HG02852 (cell line): Measurements from ENCODE around the gene ZFYVE19.

ENCODE experiments used
- ATAC-seq: cut with Tn5 transposase; IDR thresholded peaks from one replicate; pipeline ENCODE4 v1.9.1; 2021; ENCODE audit warnings: mild to moderate bottlenecking, moderate library complexity; ENCODE audit not compliant: unreplicated experiment

The ZFYVE19 gene

DNA sequence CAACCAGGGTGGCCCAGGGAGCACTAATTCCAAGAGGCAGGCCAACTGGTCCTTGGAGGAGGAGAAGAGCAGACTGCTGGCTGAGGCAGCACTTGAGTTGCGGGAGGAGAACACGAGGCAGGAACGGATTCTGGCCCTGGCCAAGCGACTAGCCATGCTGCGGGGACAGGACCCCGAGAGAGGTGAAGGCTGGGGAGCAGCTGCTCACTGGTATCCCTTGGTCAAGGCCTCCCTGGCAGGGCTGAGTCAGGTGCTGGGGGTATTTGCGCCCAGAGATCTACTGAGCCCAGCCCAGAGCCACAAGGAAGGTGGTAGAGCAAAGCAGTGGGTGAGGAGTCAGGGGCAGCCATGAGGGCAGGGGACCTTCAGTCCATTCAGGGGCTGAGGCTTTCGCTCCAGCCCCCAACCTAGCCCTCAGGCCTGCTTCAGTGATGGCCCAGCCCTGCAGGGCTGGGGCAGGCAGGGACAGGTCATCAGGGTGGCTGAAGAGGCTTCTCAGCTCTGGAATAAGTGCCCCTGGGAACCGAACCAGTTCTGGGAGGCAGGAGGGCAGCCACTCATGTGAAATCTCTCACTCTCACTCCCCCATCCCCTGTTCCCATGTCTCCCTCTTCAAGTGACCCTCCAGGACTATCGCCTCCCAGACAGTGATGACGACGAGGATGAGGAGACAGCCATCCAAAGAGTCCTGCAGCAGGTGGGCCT is 6.0 kb downstream of the ZFYVE19 start:
- ATAC-seq: no peak

DNA sequence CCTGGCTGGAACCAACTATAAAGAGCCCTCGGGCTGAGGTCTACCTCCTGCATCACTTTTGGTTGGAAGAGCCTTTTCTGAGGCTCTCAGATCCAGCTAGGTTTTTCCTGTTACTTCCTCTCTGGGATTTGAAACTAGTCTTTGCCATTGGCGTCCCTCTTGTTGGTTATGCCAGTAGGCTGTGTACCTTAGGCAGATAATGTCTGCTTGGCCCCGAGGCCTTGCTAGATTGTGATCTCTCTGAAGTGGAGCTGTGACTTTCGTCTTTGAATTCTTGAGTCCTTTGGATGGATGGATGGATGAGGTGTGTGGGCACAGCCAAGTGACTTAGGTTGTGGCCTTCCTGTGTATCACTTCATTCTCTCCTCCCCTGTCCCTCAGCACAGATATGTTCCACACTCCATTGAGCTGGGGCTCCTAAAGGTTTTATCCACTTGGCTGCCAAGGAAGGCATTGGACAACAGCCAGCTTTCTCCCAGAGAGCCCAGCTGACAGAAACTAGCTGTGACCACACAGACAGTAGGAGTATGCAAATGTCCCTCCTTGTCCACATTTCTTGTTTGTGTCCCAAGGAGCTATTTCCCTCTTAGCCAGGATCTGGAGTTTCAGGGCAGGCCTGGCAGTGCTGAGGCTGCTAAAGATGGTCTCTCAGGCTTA is 8.3 kb downstream of the ZFYVE19 start:
- no peak for ATAC-seq

DNA sequence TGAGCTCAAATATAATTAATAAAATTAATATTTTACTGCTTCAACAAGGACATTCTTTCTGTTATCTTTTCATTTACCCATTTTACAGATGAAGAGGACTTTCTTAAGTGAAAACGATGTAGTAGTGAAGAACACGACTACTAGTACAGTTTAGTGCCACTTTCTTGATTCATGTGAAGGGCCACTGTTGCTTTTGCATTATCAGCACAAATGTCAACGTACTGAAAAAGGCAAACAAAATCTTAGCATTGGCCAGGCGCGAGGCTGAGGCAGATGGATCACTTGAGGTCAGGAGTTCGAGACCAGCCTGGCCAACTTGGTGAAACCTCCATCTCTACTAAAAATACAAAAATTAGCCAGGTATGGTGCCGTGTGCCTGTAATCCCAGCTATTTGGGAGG is 12.2 kb downstream of the ZFYVE19 start:
- ATAC-seq: no peak

DNA sequence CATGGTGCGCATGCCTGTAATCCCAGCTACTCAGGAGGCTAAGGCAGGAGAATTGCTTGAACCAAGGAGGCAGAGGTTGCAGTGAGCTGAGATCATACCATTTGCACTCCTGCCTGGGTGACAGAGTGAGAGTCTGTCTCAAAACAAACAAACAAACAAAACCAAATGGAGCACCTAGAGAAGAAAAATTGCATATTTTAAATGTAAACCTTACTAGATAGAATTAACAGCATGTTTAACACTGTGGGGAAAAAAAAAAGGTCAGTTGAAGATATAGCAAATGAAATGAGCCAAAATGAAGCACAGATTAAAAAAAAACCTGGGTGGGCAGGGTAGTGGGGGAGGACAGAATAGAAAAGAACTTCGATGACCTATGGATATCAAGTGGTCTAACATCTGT is 14.3 kb downstream of the ZFYVE19 start:
- no peak for ATAC-seq

GRCh38 chr15:40823572-40824343 is 16.9 kb downstream of the ZFYVE19 start:
- no peak for ATAC-seq

GRCh38 chr15:40825661-40826422 is 19.0 kb downstream of the ZFYVE19 start:
- no peak for ATAC-seq

DNA sequence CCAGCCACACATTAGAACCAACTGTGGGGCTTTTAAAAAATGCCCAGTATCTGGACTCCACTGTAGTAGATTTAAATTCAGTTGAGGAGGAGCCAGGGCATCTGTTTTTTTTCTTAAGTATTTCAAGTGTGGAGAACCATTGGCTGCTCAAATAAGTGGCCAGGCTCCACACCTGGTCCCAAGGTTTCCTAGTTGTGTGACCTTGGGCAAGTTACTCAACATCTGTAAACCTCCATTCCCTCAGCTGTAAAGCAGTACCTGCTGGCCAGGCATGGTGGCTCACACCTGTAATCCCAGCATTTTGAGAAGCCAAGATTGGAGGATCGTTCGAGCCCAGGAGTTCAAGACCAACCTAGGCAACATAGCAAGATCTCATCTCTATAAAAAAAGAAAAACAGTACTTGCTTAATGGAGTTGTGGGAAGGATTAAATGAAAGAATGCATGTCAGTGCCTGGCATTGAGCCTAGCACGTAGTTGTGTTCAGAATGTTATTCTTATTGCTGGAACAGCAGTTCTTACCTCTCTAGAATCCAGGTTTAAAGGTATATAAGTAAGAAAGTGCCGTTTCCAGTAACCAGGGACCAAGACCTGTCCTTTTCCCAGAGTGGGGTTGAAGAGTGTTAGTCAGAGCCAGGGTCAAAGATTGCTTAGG is 19.7 kb downstream of the ZFYVE19 start:
- ATAC-seq: no peak

DNA sequence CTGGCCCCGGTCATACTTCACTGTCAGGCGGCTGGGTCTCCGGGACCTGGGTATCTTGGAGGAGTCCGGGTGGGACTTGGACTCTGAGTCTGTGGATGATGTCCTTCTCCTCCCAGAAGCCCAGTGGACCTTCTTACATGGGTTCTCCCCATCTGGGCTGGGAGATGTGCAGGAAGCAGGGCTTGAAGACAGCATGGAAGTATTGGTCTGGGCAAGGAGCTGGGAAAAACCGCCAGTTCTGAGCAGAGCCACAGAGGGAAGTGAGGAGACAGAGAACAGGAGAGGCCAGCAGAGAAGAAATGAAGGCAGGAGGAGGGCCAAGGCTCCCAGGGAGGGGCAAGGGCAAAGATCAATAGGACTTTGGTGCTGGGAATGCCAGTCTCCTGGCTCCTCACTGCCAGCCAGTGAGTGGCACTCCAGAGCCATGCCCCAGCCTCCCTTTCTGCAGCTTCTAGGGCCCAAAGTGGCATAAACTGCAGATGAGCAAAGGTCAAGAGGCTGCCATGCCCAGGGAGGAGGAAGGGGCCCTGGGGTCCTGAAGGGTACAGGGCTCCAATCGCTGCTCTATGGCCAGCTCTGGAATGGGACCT is 21.7 kb downstream of the ZFYVE19 start, which contains the start of gene PPP1R14D:
TSS of gene PPP1R14D (minus strand) at position 262 of the 590 bp plus-strand sequence. CDS start at position 195, 67 bp downstream.
- no peak for ATAC-seq

- no peak for ATAC-seq
Observed at GRCh38 chr15:40829115-40829514, 22.2 kb downstream of the ZFYVE19 start.

GRCh38 chr15:40830884-40831283 is 24.0 kb downstream of the ZFYVE19 start:
- ATAC-seq: no peak

- ATAC-seq: no peak
Observed at GRCh38 chr15:40831861-40832260, 25.0 kb downstream of the ZFYVE19 start.

DNA sequence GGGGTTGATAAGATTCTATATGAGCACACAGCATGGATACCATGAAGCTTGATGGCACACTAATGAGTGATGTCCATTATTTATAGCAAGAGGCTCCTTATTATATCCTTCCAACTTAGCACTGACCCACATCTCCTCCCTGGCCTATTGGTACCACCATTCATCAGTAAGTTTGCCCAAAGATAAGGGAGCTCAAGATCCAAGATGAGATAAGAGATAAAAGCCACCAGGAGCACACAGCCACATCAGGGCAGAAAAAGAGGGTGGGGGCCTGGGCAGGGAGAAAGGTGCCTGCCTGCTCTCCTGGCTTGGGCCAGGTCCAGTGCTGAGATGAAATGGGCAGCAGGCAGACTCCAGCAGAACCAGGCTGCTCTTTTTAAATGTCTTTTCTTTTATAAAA is 26.0 kb downstream of the ZFYVE19 start:
- ATAC-seq: no peak

GRCh38 chr15:40836020-40836419 is 29.1 kb downstream of the ZFYVE19 start:
- ATAC-seq: no peak

DNA sequence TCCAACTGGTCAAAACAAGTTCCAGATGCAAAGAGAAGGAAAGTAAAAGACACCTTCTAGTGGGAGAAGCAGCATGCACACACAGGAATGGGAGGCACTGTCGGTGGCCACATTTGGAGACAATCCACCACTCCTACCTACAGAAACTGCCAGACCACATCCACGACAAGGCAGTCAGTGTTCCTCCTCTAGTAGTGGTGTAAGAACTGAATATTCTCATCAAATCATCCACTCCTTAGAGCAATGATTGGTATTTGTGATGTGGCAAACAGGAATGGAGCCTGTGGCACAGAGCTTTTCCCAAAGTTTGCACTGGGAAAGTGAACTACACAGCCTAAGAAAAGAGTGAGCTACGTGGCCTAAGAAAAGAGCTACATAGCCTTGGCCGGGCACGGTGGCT is 31.9 kb downstream of the ZFYVE19 start:
- no peak for ATAC-seq

- no peak for ATAC-seq
Observed at GRCh38 chr15:40841741-40842140, 34.9 kb downstream of the ZFYVE19 start.

- no peak for ATAC-seq
Observed at GRCh38 chr15:40843261-40843884, 36.5 kb downstream of the ZFYVE19 start.

- no peak for ATAC-seq
Observed at GRCh38 chr15:40843885-40844695, 37.2 kb downstream of the ZFYVE19 start, which contains the start of gene SPINT1. TSS of gene SPINT1 (plus strand) at chr15:40844048. CDS start at chr15:40844555, 507 bp downstream.

GRCh38 chr15:40844696-40845030 is 37.8 kb downstream of the ZFYVE19 start:
- no peak for ATAC-seq

GRCh38 chr15:40845036-40845435 is 38.1 kb downstream of the ZFYVE19 start:
- no peak for ATAC-seq
